Prostate gland (tissue), 2 donors: Measurements from ENCODE around the gene SEPHS1. TPM values are rescaled to one million over a fixed set of nuclear protein-coding genes. Genes with fewer than 3 reads are reported as not detected.
"Not testable (repeated sequence)": the region's sequence is repeated elsewhere in the genome, so short reads cannot be mapped to it uniquely, and the experiment has no call there.

Source experiments
- DNase-seq: peaks from one replicate; pipeline ENCODE4 v3.0.0-alpha.2; 2019; ENCODE audit warnings: low spot score
- H3K27ac ChIP-seq, 2 donors: fragments of 200-600 bp; sonication (generic); 2 replicates each; pipeline ENCODE4 v1.5.1; 2017 to 2019
- H3K27me3 ChIP-seq: fragments of 200-600 bp; sonication (generic); replicated peaks from 2 replicates; pipeline ENCODE4 v1.5.1; 2019; ENCODE audit not compliant: insufficient read depth
- H3K36me3 ChIP-seq, 2 donors: fragments of 200-600 bp; sonication (generic); 1 replicate in 1 of 2; 2 replicates in 1 of 2; pipeline versions ENCODE4 v1.5.1 to v1.8.1; 2017 to 2019
- H3K4me1 ChIP-seq: fragments of 200-600 bp; sonication (generic); replicated peaks from 2 replicates; pipeline ENCODE4 v1.5.1; 2019
- H3K4me3 ChIP-seq, 2 donors: fragments of 200-600 bp; sonication (generic); 2 replicates each; pipeline ENCODE4 v1.5.1; 2017 to 2019
- H3K9me3 ChIP-seq: fragments of 200-600 bp; sonication (generic); 2 replicates; pipeline ENCODE4 v1.5.1; 2017
- CTCF ChIP-seq, 4 experiments: fragments of 200-600 bp in 2 of 4; fragments of 450-650 bp in 2 of 4; sonication (generic) in 2 of 4; IDR thresholded peaks; 1 replicate in 3 of 4; 2 replicates in 1 of 4; pipeline ENCODE4 v1.5.1; 2016 to 2019; ENCODE audit warnings: antibody characterized with exemption in 4 of 4, mild to moderate bottlenecking in 2 of 4, moderate library complexity in 2 of 4
- POLR2A ChIP-seq: fragments of 450-650 bp; IDR thresholded peaks from one replicate; pipeline ENCODE4 v1.6.1; 2016; ENCODE audit warnings: antibody characterized with exemption, mild to moderate bottlenecking
- POLR2AphosphoS5 ChIP-seq: sonication (generic); formaldehyde crosslinking; IDR thresholded peaks from one replicate; pipeline ENCODE4 v1.6.1; 2017; ENCODE audit warnings: antibody characterized with exemption
- WGBS: methylation state at CpG from one replicate; pipeline ENCODE4 v1.1.5; 2018; 5-methylcytosine and 5-hydroxymethylcytosine counted together
- intact Hi-C: fragments of 100-400 bp; cut with DNase I; formaldehyde crosslinking; loops from one replicate; pipeline ENCODE4 v1.14.2; 2022
- total RNA-seq, 2 donors: library from RNA; depleted of rRNA; stranded (reverse); fragments of >200 nt; gene quantifications; one replicate each; pipeline ENCODE4 v1.1.0, GENCODE V29; 2016

The SEPHS1 gene
- total RNA-seq, 2 donors from 2014 or later = 41.1 to 60.9 TPM

- DNase-seq = no peak
- no peak overlapping the region for H3K27ac ChIP-seq
- no peaks in the 10 kb centered on the region for H3K36me3 ChIP-seq
- no peak overlapping the region for H3K4me3 ChIP-seq
- peaks cover 3% of the 10 kb centered on the region for H3K4me1 ChIP-seq
- intact Hi-C loops = no loop called here
- H3K27me3 ChIP-seq = no peaks in the 10 kb centered on the region
- TF ChIP-seq POLR2A = no peak
- TF ChIP-seq CTCF (IDR thresholded peaks at IDR 0.05) = no peak
- TF ChIP-seq POLR2AphosphoS5 = no peak
- no peaks in the 10 kb centered on the region for H3K9me3 ChIP-seq
- WGBS = 54% methylated on average over 4 of the region's 4 CpGs
Measured at GRCh38 chr10:13276749-13277365, 71.2 kb downstream of the SEPHS1 start.

GRCh38 chr10:13276146-13276545 lies 71.9 kb downstream of the SEPHS1 start:
- H3K9me3 ChIP-seq, intact Hi-C loops, H3K27me3 ChIP-seq, H3K4me1 ChIP-seq, DNase-seq, H3K27ac ChIP-seq, H3K4me3 ChIP-seq, H3K36me3 ChIP-seq: not testable (repeated sequence)
- 97% methylated on average over 11 of the region's 11 CpGs for WGBS

- peak; percentile 39 for DNase-seq
- Histone ChIP-seq H3K36me3 (no peaks in the 10 kb centered on the region), H3K27me3 (no peaks in the 10 kb centered on the region), H3K4me1 (peaks cover 3% of the 10 kb centered on the region), H3K27ac (no peak overlapping the region), H3K4me3 (no peak overlapping the region), H3K9me3 (no peaks in the 10 kb centered on the region)
- WGBS = 28% methylated on average over 12 of the region's 12 CpGs
- intact Hi-C loops = no loop called here
- peak; percentile 42 for TF ChIP-seq POLR2AphosphoS5
- TF ChIP-seq CTCF (IDR thresholded peaks at IDR 0.05) = no peak
- no peak for TF ChIP-seq POLR2A
Measured at GRCh38 chr10:13272164-13272571, 75.9 kb downstream of the SEPHS1 start.

- no peak overlapping the region for H3K27ac ChIP-seq
- 38% methylated on average over 14 of the region's 14 CpGs for WGBS
- no peak overlapping the region for H3K4me3 ChIP-seq
- no peak for DNase-seq
- H3K27me3 ChIP-seq = no peaks in the 10 kb centered on the region
- intact Hi-C loops = no loop called here
- H3K4me1 ChIP-seq = peaks cover 3% of the 10 kb centered on the region
- H3K9me3 ChIP-seq = no peaks in the 10 kb centered on the region
- TF ChIP-seq POLR2A = no peak
- TF ChIP-seq CTCF (IDR thresholded peaks at IDR 0.05) = no peak
- TF ChIP-seq POLR2AphosphoS5 = no peak
- no peaks in the 10 kb centered on the region for H3K36me3 ChIP-seq
Measured at GRCh38 chr10:13271552-13272163, 76.4 kb downstream of the SEPHS1 start.

- intact Hi-C loops = no loop called here
- H3K9me3 ChIP-seq = no peaks in the 10 kb centered on the region
- no peak for DNase-seq
- 89% methylated on average over 9 of the region's 9 CpGs for WGBS
- no peak overlapping the region for H3K4me3 ChIP-seq
- H3K36me3 ChIP-seq = no peaks in the 10 kb centered on the region
- peaks cover 3% of the 10 kb centered on the region for H3K4me1 ChIP-seq
- no peak overlapping the region for H3K27ac ChIP-seq
- TF ChIP-seq POLR2A = no peak
- no peak for TF ChIP-seq POLR2AphosphoS5
- no peak for TF ChIP-seq CTCF (IDR thresholded peaks at IDR 0.05)
- no peaks in the 10 kb centered on the region for H3K27me3 ChIP-seq
Measured at GRCh38 chr10:13270877-13271551, 77.1 kb downstream of the SEPHS1 start.
